Measurements from ENCODE around the gene TAOK3.

Gene TAOK3

DNA sequence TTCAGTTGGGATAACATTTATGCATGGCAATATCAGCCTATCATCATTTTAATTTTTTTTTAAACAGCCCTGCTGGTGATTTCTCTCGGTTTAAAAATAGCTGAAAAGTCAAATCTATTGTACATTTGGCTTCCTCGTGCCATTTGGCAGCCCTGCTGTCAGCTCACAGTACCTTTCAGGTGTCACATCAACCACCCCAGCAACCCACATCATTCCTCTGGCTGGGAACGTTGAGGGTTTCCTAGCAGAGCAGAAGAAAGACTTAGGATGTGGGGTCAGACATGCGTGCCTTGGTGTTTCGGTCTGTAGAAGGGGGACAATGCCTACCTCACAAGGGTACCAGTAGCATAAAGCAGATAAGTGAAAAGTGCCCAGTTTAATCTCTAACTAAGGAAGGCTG, 221.0 kb downstream of the TAOK3 start:
- no peaks in the 10 kb centered on the region for H3K9me3 ChIP-seq (ENCODE audit: low read length)
- H3K79me2 ChIP-seq (ENCODE audit: insufficient read depth, low read length) = no peaks in the 10 kb centered on the region
- H3F3A ChIP-seq (ENCODE audit: insufficient read depth, low read length) = no peaks in the 10 kb centered on the region
- no peaks in the 10 kb centered on the region for H3K9me2 ChIP-seq (ENCODE audit: low read depth, low read length)
- H4K20me1 ChIP-seq (ENCODE audit: insufficient read depth, low read length) = no peaks in the 10 kb centered on the region
- H3K9ac ChIP-seq (ENCODE audit: low read length) = no peak overlapping the region
- H3K36me3 ChIP-seq (ENCODE audit: insufficient read depth, low read length) = peaks cover 24% of the 10 kb centered on the region
- H3K4me1 ChIP-seq (ENCODE audit: insufficient read depth, low read length, severe bottlenecking) = no peaks in the 10 kb centered on the region
- no peak overlapping the region for H3K27ac ChIP-seq (ENCODE audit: low read depth, low read length, poor library complexity, severe bottlenecking)
- no peaks in the 10 kb centered on the region for H3K27me3 ChIP-seq (ENCODE audit: insufficient read depth, low read length)
- TF ChIP-seq, protein P1, sequence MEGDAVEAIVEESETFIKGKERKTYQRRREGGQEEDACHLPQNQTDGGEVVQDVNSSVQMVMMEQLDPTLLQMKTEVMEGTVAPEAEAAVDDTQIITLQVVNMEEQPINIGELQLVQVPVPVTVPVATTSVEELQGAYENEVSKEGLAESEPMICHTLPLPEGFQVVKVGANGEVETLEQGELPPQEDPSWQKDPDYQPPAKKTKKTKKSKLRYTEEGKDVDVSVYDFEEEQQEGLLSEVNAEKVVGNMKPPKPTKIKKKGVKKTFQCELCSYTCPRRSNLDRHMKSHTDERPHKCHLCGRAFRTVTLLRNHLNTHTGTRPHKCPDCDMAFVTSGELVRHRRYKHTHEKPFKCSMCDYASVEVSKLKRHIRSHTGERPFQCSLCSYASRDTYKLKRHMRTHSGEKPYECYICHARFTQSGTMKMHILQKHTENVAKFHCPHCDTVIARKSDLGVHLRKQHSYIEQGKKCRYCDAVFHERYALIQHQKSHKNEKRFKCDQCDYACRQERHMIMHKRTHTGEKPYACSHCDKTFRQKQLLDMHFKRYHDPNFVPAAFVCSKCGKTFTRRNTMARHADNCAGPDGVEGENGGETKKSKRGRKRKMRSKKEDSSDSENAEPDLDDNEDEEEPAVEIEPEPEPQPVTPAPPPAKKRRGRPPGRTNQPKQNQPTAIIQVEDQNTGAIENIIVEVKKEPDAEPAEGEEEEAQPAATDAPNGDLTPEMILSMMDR (IDR thresholded peaks at IDR 0.05; ENCODE audit: low read length) = no peak
- no peak for TF ChIP-seq EZH2 (IDR thresholded peaks at IDR 0.05; ENCODE audit: borderline replicate concordance, low read length)
- no peak overlapping the region for H2AFZ ChIP-seq (ENCODE audit: low read length)
- no peak overlapping the region for H3K4me2 ChIP-seq (ENCODE audit: low read length)
- H3K4me3 ChIP-seq (ENCODE audit: low read depth, low read length, poor library complexity, severe bottlenecking) = no peak overlapping the region

DNA sequence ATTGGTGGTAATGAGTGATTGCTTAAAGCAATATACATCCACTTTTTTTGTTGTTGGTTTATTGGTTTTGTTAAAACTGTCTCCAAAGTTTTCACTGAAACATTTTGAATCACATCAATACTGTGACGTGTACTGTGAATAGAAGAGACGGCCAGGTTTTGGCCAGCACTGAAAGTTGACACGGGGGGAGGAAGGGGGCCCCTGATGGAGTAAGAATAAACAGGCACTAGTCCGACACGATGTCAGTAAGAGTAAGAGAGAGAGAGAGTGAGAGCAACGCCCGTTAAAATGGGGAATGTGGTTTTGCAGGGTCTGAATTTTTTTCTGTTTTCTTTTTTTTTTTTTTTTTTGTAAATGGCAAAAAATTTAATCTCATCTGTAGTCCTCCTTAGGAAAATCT, 222.1 kb downstream of the TAOK3 start:
- H3K4me1 ChIP-seq (ENCODE audit: insufficient read depth, low read length, severe bottlenecking) = no peaks in the 10 kb centered on the region
- H3K9me2 ChIP-seq (ENCODE audit: low read depth, low read length) = no peaks in the 10 kb centered on the region
- H3K79me2 ChIP-seq (ENCODE audit: insufficient read depth, low read length) = no peaks in the 10 kb centered on the region
- TF ChIP-seq, protein P1 (IDR thresholded peaks at IDR 0.05; ENCODE audit: low read length) = no peak
- TF ChIP-seq EZH2 (IDR thresholded peaks at IDR 0.05; ENCODE audit: borderline replicate concordance, low read length) = no peak
- H4K20me1 ChIP-seq (ENCODE audit: insufficient read depth, low read length) = no peaks in the 10 kb centered on the region
- H3K27me3 ChIP-seq (ENCODE audit: insufficient read depth, low read length) = no peaks in the 10 kb centered on the region
- no peak overlapping the region for H3K9ac ChIP-seq (ENCODE audit: low read length)
- peaks cover 33% of the 10 kb centered on the region for H3K36me3 ChIP-seq (ENCODE audit: insufficient read depth, low read length)
- no peak overlapping the region for H3K27ac ChIP-seq (ENCODE audit: low read depth, low read length, poor library complexity, severe bottlenecking)
- H2AFZ ChIP-seq (ENCODE audit: low read length) = no peak overlapping the region
- no peak overlapping the region for H3K4me3 ChIP-seq (ENCODE audit: low read depth, low read length, poor library complexity, severe bottlenecking)
- no peak overlapping the region for H3K4me2 ChIP-seq (ENCODE audit: low read length)
- no peaks in the 10 kb centered on the region for H3K9me3 ChIP-seq (ENCODE audit: low read length)
- H3F3A ChIP-seq (ENCODE audit: insufficient read depth, low read length) = no peaks in the 10 kb centered on the region

DNA sequence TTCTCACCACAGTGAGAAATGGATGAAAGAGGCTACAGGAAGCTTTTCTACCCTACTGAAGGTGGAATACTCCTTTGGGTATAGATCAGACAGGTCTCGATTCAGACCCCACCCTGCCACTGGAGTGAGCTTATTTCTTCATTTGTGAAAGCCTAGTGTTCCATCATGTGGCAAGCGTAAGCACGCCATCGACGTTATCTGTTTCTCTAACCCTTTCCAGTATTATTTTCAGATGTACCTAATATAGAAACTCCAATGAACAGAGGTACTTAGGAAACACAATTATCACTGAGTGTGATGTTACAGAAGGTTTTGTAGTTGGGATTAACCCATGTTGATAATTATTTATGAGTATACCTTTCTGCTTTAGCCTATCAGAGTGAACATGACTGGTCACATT, 224.4 kb downstream of the TAOK3 start:
- H3K36me3 ChIP-seq (ENCODE audit: insufficient read depth, low read length) = peaks cover 53% of the 10 kb centered on the region
- H3K27ac ChIP-seq (ENCODE audit: low read depth, low read length, poor library complexity, severe bottlenecking) = no peak overlapping the region
- H4K20me1 ChIP-seq (ENCODE audit: insufficient read depth, low read length) = no peaks in the 10 kb centered on the region
- H3K27me3 ChIP-seq (ENCODE audit: insufficient read depth, low read length) = no peaks in the 10 kb centered on the region
- no peak overlapping the region for H3K9ac ChIP-seq (ENCODE audit: low read length)
- H3K79me2 ChIP-seq (ENCODE audit: insufficient read depth, low read length) = no peaks in the 10 kb centered on the region
- no peak overlapping the region for H2AFZ ChIP-seq (ENCODE audit: low read length)
- no peaks in the 10 kb centered on the region for H3K9me2 ChIP-seq (ENCODE audit: low read depth, low read length)
- H3F3A ChIP-seq (ENCODE audit: insufficient read depth, low read length) = no peaks in the 10 kb centered on the region
- H3K4me1 ChIP-seq (ENCODE audit: insufficient read depth, low read length, severe bottlenecking) = no peaks in the 10 kb centered on the region
- TF ChIP-seq EZH2 (IDR thresholded peaks at IDR 0.05; ENCODE audit: borderline replicate concordance, low read length) = no peak
- TF ChIP-seq, protein P1 (IDR thresholded peaks at IDR 0.05; ENCODE audit: low read length) = no peak
- no peak overlapping the region for H3K4me3 ChIP-seq (ENCODE audit: low read depth, low read length, poor library complexity, severe bottlenecking)
- H3K9me3 ChIP-seq (ENCODE audit: low read length) = no peaks in the 10 kb centered on the region
- no peak overlapping the region for H3K4me2 ChIP-seq (ENCODE audit: low read length)

Data from OCI-LY1 (cell line).